ENCODE results near the gene GNAI2. TPM values are rescaled to one million over a fixed set of nuclear protein-coding genes. Genes with fewer than 3 reads are reported as not detected.

The GNAI2 gene
- total and polyA plus RNA-seq, 2 donors from 2014 or later: 141 to 245 TPM

GRCh38 chr3:50215529-50215928 lies 20.5 kb upstream of the GNAI2 start:
- Histone ChIP-seq H3K4me1 (ENCODE audit: control insufficient read depth in 2 of 3, insufficient read depth in 2 of 3, low read depth in 1 of 3, low read length in 3 of 3) (no peaks in the 10 kb centered on the region), H3K9me3 (ENCODE audit: control insufficient read depth in 2 of 3, insufficient read depth in 1 of 3, low read length in 3 of 3) (no peaks in the 10 kb centered on the region), H3K27me3 (ENCODE audit: control insufficient read depth, insufficient read depth, low read length) (no peaks in the 10 kb centered on the region), H3K27ac (ENCODE audit: low read depth in 2 of 2, low read length in 2 of 2) (no peak overlapping the region), H3K9ac (ENCODE audit: low read length in 3 of 3) (no peak overlapping the region), H3K36me3 (ENCODE audit: control insufficient read depth in 2 of 3, insufficient read depth in 3 of 3, low read length in 3 of 3) (no peaks in the 10 kb centered on the region), H3K4me3 (ENCODE audit: low read length in 3 of 3) (no peak overlapping the region)
- TF ChIP-seq CTCF (IDR thresholded peaks at IDR 0.05; ENCODE audit: borderline replicate concordance, extremely low read depth, insufficient read depth): no peak
- intact Hi-C loops (cut with DNase I): no loop called here
- DNase-seq (no peak), FAIRE-seq (no peak)

GRCh38 chr3:50217681-50218080 lies 18.3 kb upstream of the GNAI2 start:
- H3K9ac ChIP-seq (ENCODE audit: low read length in 3 of 3): no peak overlapping the region
- TF ChIP-seq CTCF (IDR thresholded peaks at IDR 0.05; ENCODE audit: borderline replicate concordance, extremely low read depth, insufficient read depth): no peak
- H3K27me3 ChIP-seq (ENCODE audit: control insufficient read depth, insufficient read depth, low read length): no peaks in the 10 kb centered on the region
- H3K4me3 ChIP-seq (ENCODE audit: low read length in 3 of 3): no peak overlapping the region
- no peak overlapping the region for H3K27ac ChIP-seq (ENCODE audit: low read depth in 2 of 2, low read length in 2 of 2)
- no peaks in the 10 kb centered on the region for H3K36me3 ChIP-seq (ENCODE audit: control insufficient read depth in 2 of 3, insufficient read depth in 3 of 3, low read length in 3 of 3)
- no peaks in the 10 kb centered on the region for H3K9me3 ChIP-seq (ENCODE audit: control insufficient read depth in 2 of 3, insufficient read depth in 1 of 3, low read length in 3 of 3)
- intact Hi-C loops (cut with DNase I): no loop called here
- no peak for FAIRE-seq
- H3K4me1 ChIP-seq (ENCODE audit: control insufficient read depth in 2 of 3, insufficient read depth in 2 of 3, low read depth in 1 of 3, low read length in 3 of 3): peaks cover 0 to 2% (median 0%) of the 10 kb centered on the region in 3 donors
- no peak for DNase-seq

- no peak for DNase-seq
Observed at GRCh38 chr3:50218448-50218847, 17.6 kb upstream of the GNAI2 start.

More at GRCh38 chr3:50218448-50218847, 17.6 kb upstream of the GNAI2 start:
- Histone ChIP-seq H3K36me3 (ENCODE audit: control insufficient read depth in 2 of 3, insufficient read depth in 3 of 3, low read length in 3 of 3) (no peaks in the 10 kb centered on the region), H3K4me1 (ENCODE audit: control insufficient read depth in 2 of 3, insufficient read depth in 2 of 3, low read depth in 1 of 3, low read length in 3 of 3) (peaks cover 0 to 2% (median 0%) of the 10 kb centered on the region in 3 donors), H3K9ac (ENCODE audit: low read length in 3 of 3) (no peak overlapping the region), H3K9me3 (ENCODE audit: control insufficient read depth in 2 of 3, insufficient read depth in 1 of 3, low read length in 3 of 3) (no peaks in the 10 kb centered on the region), H3K4me3 (ENCODE audit: low read length in 3 of 3) (no peak overlapping the region), H3K27ac (ENCODE audit: low read depth in 2 of 2, low read length in 2 of 2) (no peak overlapping the region), H3K27me3 (ENCODE audit: control insufficient read depth, insufficient read depth, low read length) (no peaks in the 10 kb centered on the region)
- intact Hi-C loops (cut with DNase I): no loop called here
- TF ChIP-seq CTCF (IDR thresholded peaks at IDR 0.05; ENCODE audit: borderline replicate concordance, extremely low read depth, insufficient read depth): no peak
- no peak for FAIRE-seq

Data from kidney (tissue), 14 donors.